ENCODE results near the gene INTS15.

DNA sequence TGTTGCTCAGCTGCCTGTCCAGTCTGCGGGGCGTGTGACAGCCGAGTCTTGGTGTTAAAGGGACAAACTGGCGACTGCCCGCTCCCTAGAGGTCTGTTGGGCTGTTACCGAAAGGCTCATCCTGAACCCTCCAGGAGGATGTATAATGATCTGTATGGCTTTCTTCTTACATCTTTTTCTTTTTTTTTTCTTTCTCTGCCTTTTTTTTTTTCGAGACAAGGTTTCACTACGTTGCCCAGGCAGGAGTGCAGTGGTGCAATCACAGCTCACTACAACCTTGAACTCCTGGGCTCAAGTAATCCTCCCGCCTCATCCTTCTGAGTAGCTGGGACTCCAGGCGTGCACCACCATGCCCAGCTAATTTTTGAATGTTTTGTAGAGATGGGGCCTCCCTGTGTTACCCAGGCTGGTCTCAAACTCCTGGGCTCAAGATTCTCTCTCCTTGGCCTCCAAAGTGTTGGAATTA lies 857 bp downstream of the INTS15 start:
- TF ChIP-seq, protein P1, sequence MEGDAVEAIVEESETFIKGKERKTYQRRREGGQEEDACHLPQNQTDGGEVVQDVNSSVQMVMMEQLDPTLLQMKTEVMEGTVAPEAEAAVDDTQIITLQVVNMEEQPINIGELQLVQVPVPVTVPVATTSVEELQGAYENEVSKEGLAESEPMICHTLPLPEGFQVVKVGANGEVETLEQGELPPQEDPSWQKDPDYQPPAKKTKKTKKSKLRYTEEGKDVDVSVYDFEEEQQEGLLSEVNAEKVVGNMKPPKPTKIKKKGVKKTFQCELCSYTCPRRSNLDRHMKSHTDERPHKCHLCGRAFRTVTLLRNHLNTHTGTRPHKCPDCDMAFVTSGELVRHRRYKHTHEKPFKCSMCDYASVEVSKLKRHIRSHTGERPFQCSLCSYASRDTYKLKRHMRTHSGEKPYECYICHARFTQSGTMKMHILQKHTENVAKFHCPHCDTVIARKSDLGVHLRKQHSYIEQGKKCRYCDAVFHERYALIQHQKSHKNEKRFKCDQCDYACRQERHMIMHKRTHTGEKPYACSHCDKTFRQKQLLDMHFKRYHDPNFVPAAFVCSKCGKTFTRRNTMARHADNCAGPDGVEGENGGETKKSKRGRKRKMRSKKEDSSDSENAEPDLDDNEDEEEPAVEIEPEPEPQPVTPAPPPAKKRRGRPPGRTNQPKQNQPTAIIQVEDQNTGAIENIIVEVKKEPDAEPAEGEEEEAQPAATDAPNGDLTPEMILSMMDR (IDR thresholded peaks at IDR 0.05; ENCODE audit: insufficient read depth, low read length), result no peak
- no peak for TF ChIP-seq POLR2AphosphoS5 (IDR thresholded peaks at IDR 0.05; ENCODE audit: low read depth)

All from HL-60 (cell line).